ENCODE measurements around the gene AGO3. TPM values are rescaled to one million over a fixed set of nuclear protein-coding genes. Genes with fewer than 3 reads are reported as not detected.

AGO3 gene
- total RNA-seq = 5.3 and 13.1 TPM in 2 replicates

DNA sequence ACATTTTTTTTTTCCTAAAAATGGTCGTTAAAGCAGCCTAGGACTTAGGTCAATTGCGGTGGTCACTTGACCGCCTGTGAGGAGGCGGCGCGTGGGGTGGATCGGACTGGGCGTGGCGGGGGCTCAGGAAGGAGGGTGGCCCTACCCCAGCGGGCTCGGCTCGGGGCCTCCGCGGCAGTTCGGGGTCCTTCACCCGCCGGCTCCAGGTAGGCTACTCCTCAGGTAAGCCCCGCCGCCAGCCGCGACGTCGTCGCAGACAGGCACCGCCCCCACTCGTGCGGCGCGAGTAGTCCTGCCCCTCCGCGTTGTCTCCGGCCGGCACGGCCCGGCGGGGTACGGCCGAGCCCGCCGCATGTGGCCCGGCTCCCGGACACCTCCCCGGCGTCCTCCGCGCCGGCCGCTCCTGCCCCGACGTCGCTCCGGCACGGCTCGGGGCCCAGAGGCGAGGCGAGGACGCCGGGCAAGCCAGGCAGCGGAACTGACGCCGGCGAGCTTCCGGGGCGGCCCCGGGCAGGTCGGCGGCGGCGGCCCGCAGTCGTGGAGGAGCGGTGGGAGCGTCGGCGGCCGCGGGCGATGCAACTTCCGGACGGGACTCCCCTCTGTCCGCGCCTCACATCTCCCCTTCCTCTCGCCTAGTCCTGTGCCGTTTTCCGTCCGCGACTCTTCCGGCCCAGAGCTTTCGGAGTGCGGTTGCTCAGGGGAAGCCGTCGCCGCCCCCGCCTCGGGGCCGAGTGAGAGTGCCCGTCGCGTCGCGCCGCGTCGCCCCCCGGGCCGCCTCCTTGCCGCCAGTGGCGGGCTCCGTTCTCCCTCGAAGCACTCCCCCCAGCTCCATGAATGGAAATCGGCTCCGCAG lies at the start of gene AGO3:
Gene AGO3 (plus strand): TSS at position 513 of the 853 bp plus-strand sequence. CDS start 322 bp downstream, at position 835.

DNA sequence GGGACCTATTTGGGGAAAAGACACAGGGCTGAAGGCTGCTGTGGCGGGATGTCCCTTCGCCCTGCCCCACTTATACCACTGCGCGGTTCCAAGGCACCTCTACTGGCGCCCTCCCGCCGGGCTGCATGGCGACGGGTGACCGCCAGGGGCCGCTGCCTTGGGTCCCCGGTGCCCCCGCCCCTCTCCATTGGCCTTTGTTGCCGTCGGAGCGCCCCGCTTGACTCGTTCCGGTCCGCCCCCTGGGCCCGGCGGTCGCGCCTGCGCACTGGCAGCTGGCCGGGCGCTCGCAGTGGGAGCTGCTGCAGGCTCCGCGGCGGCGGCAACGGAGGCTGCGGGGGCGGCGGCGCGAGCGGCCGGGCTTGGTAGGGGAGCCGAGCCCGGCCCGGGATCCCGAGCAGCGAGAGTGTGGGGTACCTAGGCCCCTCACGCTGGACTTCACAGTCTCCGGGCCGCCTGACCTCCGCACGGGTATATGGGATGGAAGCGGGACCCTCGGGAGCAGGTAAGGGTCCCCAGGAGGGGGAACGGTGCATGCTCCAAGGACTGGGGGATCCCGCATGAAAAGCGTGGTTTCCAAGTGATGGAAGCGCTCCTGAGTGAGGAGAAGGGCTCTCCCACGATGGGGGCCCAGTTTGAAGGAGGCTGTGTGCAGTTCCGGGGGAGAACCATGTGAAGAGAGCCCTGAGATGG lies 47.8 kb upstream of the AGO3 start, which contains the start of gene AGO1:
Gene AGO1 (plus strand): TSS at position 265 of the 690 bp plus-strand sequence. CDS start 213 bp downstream, at position 478.

DNA sequence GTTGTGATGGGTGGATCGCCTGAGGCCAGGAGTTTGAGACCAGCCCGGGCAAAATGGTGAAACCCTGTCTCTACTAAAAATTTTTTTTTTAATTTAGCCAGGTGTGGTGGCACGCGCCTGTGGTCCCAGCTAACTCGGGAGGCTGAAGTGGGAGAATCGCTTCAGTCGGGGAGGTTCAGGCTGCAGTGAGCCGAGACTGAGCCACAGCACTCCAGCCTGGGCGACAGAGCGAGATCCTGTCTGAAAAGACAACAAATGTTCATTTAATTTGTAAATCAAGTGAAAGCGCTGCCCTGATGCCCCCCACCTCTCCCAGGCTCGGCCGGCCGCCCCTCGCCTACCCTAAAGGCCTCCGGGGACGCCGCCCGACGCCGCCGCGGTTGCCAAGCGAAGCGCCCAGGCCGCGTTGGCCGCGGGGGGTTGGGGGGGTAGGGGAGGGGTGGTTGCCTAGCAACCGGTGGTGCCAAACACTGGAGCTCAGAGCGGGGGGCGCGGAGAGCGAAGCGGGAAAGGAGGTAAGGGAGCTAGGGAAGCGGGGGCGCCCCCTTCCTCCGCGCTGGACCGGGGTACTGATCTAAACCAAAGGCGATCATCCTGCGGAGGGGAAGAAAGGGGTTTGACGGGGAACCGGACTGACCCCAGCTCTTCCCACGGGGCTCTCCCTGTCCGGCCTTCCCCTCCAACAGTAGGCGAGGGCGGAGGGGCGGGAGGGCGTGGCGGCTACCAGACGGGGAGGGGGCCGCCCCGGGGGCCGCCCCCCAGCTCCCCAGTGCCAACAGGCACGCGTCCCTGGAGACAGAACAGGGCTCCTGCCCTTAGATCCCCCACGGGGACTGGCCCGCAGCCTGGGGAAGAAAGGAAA lies 153.0 kb downstream of the AGO3 start, which contains the start of gene TEKT2:
Gene TEKT2 (plus strand): TSS at position 460 of the 862 bp plus-strand sequence. CDS start 828 bp downstream, outside the sequence.

DNA sequence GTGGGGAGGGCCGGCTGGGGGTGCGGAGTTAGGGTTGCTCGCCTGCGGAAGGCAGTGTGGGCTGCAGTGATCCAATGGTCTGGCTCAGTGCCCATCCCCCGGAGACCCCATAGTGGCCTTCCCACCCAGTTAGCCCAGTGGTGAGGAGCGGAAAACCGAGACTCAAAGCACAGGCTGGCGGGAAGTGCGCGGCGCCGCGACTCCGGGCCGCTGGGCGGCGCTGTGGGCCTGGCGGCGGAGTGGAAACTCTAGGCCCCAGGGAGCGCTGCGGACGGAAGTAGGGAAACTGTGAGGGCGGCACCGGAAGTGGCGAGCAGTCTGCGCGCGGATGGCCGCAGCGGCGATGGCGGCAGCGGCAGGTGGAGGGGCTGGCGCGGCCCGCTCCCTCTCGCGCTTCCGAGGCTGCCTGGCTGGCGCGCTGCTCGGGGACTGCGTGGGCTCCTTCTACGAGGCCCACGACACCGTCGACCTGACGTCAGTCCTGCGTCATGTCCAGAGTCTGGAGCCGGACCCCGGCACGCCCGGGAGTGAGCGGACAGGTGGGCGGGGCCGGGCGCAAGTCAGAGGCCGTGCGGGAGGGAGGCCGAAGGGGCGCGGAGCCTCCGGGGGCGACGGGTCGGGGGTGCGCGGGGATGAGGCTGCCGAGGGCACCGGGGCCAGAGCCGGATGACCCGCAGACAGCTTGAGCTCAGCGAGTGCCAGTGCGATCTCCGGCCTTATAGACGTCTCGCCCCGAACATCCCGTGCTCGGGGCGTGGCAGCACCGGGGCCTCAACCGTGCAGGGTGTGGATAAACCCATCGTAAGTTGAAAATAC lies 157.9 kb downstream of the AGO3 start, which contains the start of gene ADPRS:
Gene ADPRS (plus strand): TSS at position 316 of the 816 bp plus-strand sequence. CDS start 13 bp downstream, at position 329.

Other genes starting within 250 kb of the AGO3 start
- gene C1orf216, start 212.2 kb upstream of the AGO3 start, total RNA-seq = 6.6 and 9.0 TPM in 2 replicates
- 5.8 and 13.3 TPM in 2 replicates for gene CLSPN, start 161.1 kb upstream of the AGO3 start, total RNA-seq
- gene AGO4, start 123.1 kb upstream of the AGO3 start, total RNA-seq = 3.3 and 4.6 TPM in 2 replicates
- 10.7 and 11.6 TPM in 2 replicates for gene AGO1, start 47.9 kb upstream of the AGO3 start, total RNA-seq
- gene TEKT2, start 153.0 kb downstream of the AGO3 start, total RNA-seq = 0.08 and 0.16 TPM in 2 replicates
- gene ADPRS, start 157.8 kb downstream of the AGO3 start, total RNA-seq = 55.2 and 60.7 TPM in 2 replicates
- 4.8 and 11.9 TPM in 2 replicates for gene COL8A2, start 194.1 kb downstream of the AGO3 start, total RNA-seq
- gene TRAPPC3, start 218.4 kb downstream of the AGO3 start, total RNA-seq = 142 and 150 TPM in 2 replicates
- gene MAP7D1, start 225.1 kb downstream of the AGO3 start, total RNA-seq = 366 and 380 TPM in 2 replicates